H9 (cell line): ENCODE results near the gene KLF15. TPM values are rescaled to one million over a fixed set of nuclear protein-coding genes. Genes with fewer than 3 reads are reported as not detected.

Experiments used
- DNase-seq: peaks from one replicate; pipeline ENCODE4 v3.0.0-alpha.2; 2017
- H2AFZ ChIP-seq: one replicate; pipeline ENCODE4 v1.6.1; 2013; ENCODE audit warnings: mild to moderate bottlenecking, low read length, control low read depth, moderate library complexity
- H2AK5ac ChIP-seq: 2 replicates; pipeline ENCODE4 v1.6.1; 2013; ENCODE audit warnings: low read length, control low read depth, mixed read lengths; ENCODE audit not compliant: insufficient read length
- H2BK120ac ChIP-seq: one replicate; pipeline ENCODE4 v1.6.1; 2013; ENCODE audit warnings: low read depth, mild to moderate bottlenecking, low read length, control low read depth, inconsistent platforms; ENCODE audit not compliant: poor library complexity, severe bottlenecking
- H2BK12ac ChIP-seq: 2 replicates; pipeline ENCODE4 v1.6.1; 2013; ENCODE audit warnings: low read length, control low read depth, mixed read lengths, low read depth; ENCODE audit not compliant: insufficient read length
- H2BK15ac ChIP-seq: 2 replicates; pipeline ENCODE4 v1.6.1; 2013; ENCODE audit warnings: low read depth, low read length, control low read depth
- H2BK20ac ChIP-seq: one replicate; pipeline ENCODE4 v1.6.1; 2013; ENCODE audit warnings: low read depth, mild to moderate bottlenecking, low read length, control low read depth, inconsistent platforms; ENCODE audit not compliant: poor library complexity, severe bottlenecking
- H2BK5ac ChIP-seq: 2 replicates; pipeline ENCODE4 v1.6.1; 2013; ENCODE audit warnings: low read length, control low read depth, mixed read lengths; ENCODE audit not compliant: insufficient read length
- H3K14ac ChIP-seq: 2 replicates; pipeline ENCODE4 v1.6.1; 2013; ENCODE audit warnings: low read length, control low read depth; ENCODE audit not compliant: insufficient read depth
- H3K18ac ChIP-seq: 2 replicates; pipeline ENCODE4 v1.6.1; 2013; ENCODE audit warnings: low read depth, mild to moderate bottlenecking, mixed read lengths, low read length, control low read depth; ENCODE audit not compliant: insufficient read length
- H3K23ac ChIP-seq: 2 replicates; pipeline ENCODE4 v1.6.1; 2013; ENCODE audit warnings: low read length, control low read depth, mixed read lengths, low read depth; ENCODE audit not compliant: insufficient read length
- H3K23me2 ChIP-seq: 2 replicates; pipeline ENCODE4 v1.6.1; 2013; ENCODE audit warnings: low read depth, mild to moderate bottlenecking, mixed read lengths, low read length, control low read depth; ENCODE audit not compliant: insufficient read length, poor library complexity, severe bottlenecking
- H3K27ac ChIP-seq: 2 replicates; pipeline ENCODE4 v1.5.1; 2013; ENCODE audit warnings: low read length, control low read depth, mixed read lengths, low read depth; ENCODE audit not compliant: insufficient read length
- H3K27me3 ChIP-seq: 2 replicates; pipeline ENCODE4 v1.6.1; 2013; ENCODE audit warnings: low read length, control low read depth, inconsistent platforms; ENCODE audit not compliant: insufficient read depth
- H3K4ac ChIP-seq: 2 replicates; pipeline ENCODE4 v1.6.1; 2013; ENCODE audit warnings: low read depth, mild to moderate bottlenecking, control low read depth, inconsistent platforms, low read length, moderate library complexity
- H3K4me1 ChIP-seq: 2 replicates; pipeline ENCODE4 v1.6.1; 2013; ENCODE audit warnings: low read length, control low read depth, inconsistent platforms; ENCODE audit not compliant: insufficient read depth
- H3K4me2 ChIP-seq: 2 replicates; pipeline ENCODE4 v1.6.1; 2013; ENCODE audit warnings: low read length, control low read depth, mixed read lengths; ENCODE audit not compliant: insufficient read length, insufficient read depth
- H3K56ac ChIP-seq: 2 replicates; pipeline ENCODE4 v1.6.1; 2013; ENCODE audit warnings: low read depth, mild to moderate bottlenecking, mixed read lengths, low read length, control low read depth; ENCODE audit not compliant: insufficient read length
- H3K79me1 ChIP-seq: 2 replicates; pipeline ENCODE4 v1.6.1; 2013; ENCODE audit warnings: low read depth, mild to moderate bottlenecking, moderate library complexity, low read length, control low read depth, inconsistent platforms; ENCODE audit not compliant: insufficient read depth, poor library complexity, severe bottlenecking
- H3K79me2 ChIP-seq: 2 replicates; pipeline ENCODE4 v1.6.1; 2013; ENCODE audit warnings: low read length, control low read depth, inconsistent platforms; ENCODE audit not compliant: insufficient read depth
- H3K9ac ChIP-seq: 2 replicates; pipeline ENCODE4 v1.6.1; 2013; ENCODE audit warnings: low read length, control low read depth, mixed read lengths; ENCODE audit not compliant: insufficient read length; ENCODE audit errors: extremely low read depth
- H3K9me3 ChIP-seq: one replicate; pipeline ENCODE4 v1.6.1; 2013; ENCODE audit warnings: low read depth, low read length, inconsistent platforms; ENCODE audit not compliant: control insufficient read depth
- H3T11ph ChIP-seq: one replicate; pipeline ENCODE4 v1.6.1; 2013; ENCODE audit warnings: mild to moderate bottlenecking, low read length, control low read depth, inconsistent platforms
- H4K20me1 ChIP-seq: one replicate; pipeline ENCODE4 v1.6.1; 2013; ENCODE audit not compliant: control insufficient read depth, insufficient read length, insufficient read depth
- H4K5ac ChIP-seq: 2 replicates; pipeline ENCODE4 v1.6.1; 2013; ENCODE audit warnings: low read depth, mild to moderate bottlenecking, mixed read lengths, low read length, control low read depth; ENCODE audit not compliant: insufficient read length
- H4K8ac ChIP-seq: replicated peaks from 2 replicates; pipeline ENCODE4 v1.6.1; 2013; ENCODE audit warnings: low read length, control low read depth, mixed read lengths, low read depth; ENCODE audit not compliant: insufficient read length
- H4K91ac ChIP-seq: 2 replicates; pipeline ENCODE4 v1.6.1; 2013; ENCODE audit warnings: low read depth, mild to moderate bottlenecking, moderate library complexity, mixed read lengths, low read length, control low read depth; ENCODE audit not compliant: insufficient read length
- H3K27ac Mint-ChIP-seq, 3 experiments: 2 replicates in 2 of 3; 3 replicates in 1 of 3; pipeline ENCODE4 v1.8.0; 2020 to 2021; ENCODE audit warnings: mixed read lengths in 3 of 3, mild to moderate bottlenecking in 1 of 3, moderate library complexity in 1 of 3
- H3K27me3 Mint-ChIP-seq: 2 replicates; pipeline ENCODE4 v1.8.0; 2021; ENCODE audit warnings: low read depth, mild to moderate bottlenecking, moderate library complexity, mixed read lengths
- H3K36me3 Mint-ChIP-seq, 3 experiments: 2 replicates in 2 of 3; 3 replicates in 1 of 3; pipeline ENCODE4 v1.8.0; 2020 to 2021; ENCODE audit warnings: low read depth in 3 of 3, mixed read lengths in 3 of 3; ENCODE audit not compliant: insufficient read depth in 1 of 3
- H3K4me1 Mint-ChIP-seq, 2 experiments: 2 replicates each; pipeline ENCODE4 v1.8.0; 2020; ENCODE audit warnings: mixed read lengths in 2 of 2
- H3K4me3 Mint-ChIP-seq, 2 experiments: 2 replicates in 1 of 2; 3 replicates in 1 of 2; pipeline ENCODE4 v1.8.0; 2020 to 2021; ENCODE audit warnings: mild to moderate bottlenecking in 2 of 2, mixed read lengths in 2 of 2, moderate library complexity in 1 of 2
- H3K9me3 Mint-ChIP-seq, 2 experiments: 2 replicates in 1 of 2; 3 replicates in 1 of 2; pipeline ENCODE4 v1.8.0; 2020; ENCODE audit warnings: mild to moderate bottlenecking in 2 of 2, mixed read lengths in 2 of 2, moderate library complexity in 1 of 2
- CTCF ChIP-seq: fragments of 200-600 bp; sonication (generic); conservative IDR thresholded peaks from 3 replicates; pipeline ENCODE4 v1.8.0; 2021; ENCODE audit warnings: antibody characterized with exemption, mild to moderate bottlenecking
- WGBS: extraction: QIAGEN DNeasy Blood & Tissue Kit; methylation state at CpG from one replicate; pipeline ENCODE4 v1.1.7; 2013; ENCODE audit warnings: missing lambda C conversion rate, low lambda C conversion rate, mixed read lengths; ENCODE audit not compliant: insufficient read length; ENCODE audit errors: extremely low coverage; 5-methylcytosine and 5-hydroxymethylcytosine counted together
- total RNA-seq: library from RNA; stranded (reverse); gene quantifications from 2 replicates; pipeline ENCODE4 v1.2.1, GENCODE V29; 2021

Gene KLF15
- total RNA-seq, 1 experiment from 2014 or later, result 10.8 TPM

GRCh38 chr3:126314305-126314789 is 42.9 kb downstream of the KLF15 start:
- no peaks in the 10 kb centered on the region; the same call in 1 of the 2 replicates for H3K4me1 ChIP-seq
- no peak overlapping the region for H2AK5ac ChIP-seq
- H3K27me3 ChIP-seq, result no peaks in the 10 kb centered on the region
- Mint-ChIP-seq H3K27ac (no peak overlapping the region), H3K36me3 (peaks cover 0 to 5% (median 2%) of the 10 kb centered on the region in 3 experiments; a peak in 3 of 7 replicates), H3K27me3 (peaks cover 15% of the 10 kb centered on the region), H3K4me3 (no peak overlapping the region), H3K9me3 (peaks cover 11% of the 10 kb centered on the region in 2 experiments), H3K4me1 (peaks cover 14 to 18% of the 10 kb centered on the region in 2 experiments)
- no peak overlapping the region for H2BK15ac ChIP-seq
- H3K23ac ChIP-seq, result no peak overlapping the region
- no peak overlapping the region for H3K9ac ChIP-seq
- H2AFZ ChIP-seq, result no peak overlapping the region
- no peaks in the 10 kb centered on the region for H3K79me2 ChIP-seq
- no peak overlapping the region for H2BK5ac ChIP-seq
- H4K91ac ChIP-seq, result no peak overlapping the region
- TF ChIP-seq CTCF, result no peak
- no peaks in the 10 kb centered on the region for H3K23me2 ChIP-seq
- no peaks in the 10 kb centered on the region for H4K20me1 ChIP-seq
- H2BK120ac ChIP-seq, result no peak overlapping the region
- H4K5ac ChIP-seq, result no peak overlapping the region
- H3K14ac ChIP-seq, result no peak overlapping the region
- no peak overlapping the region for H3K18ac ChIP-seq
- no peak overlapping the region for H3K27ac ChIP-seq
- H3T11ph ChIP-seq, result no peak overlapping the region
- H3K56ac ChIP-seq, result no peak overlapping the region
- no peak overlapping the region for H2BK12ac ChIP-seq
- no peak overlapping the region for H4K8ac ChIP-seq
- no peaks in the 10 kb centered on the region for H3K79me1 ChIP-seq
- H3K9me3 ChIP-seq, result no peaks in the 10 kb centered on the region
- no CpG with 5 or more reads among the region's 4 CpGs for WGBS
- no peak overlapping the region for H3K4ac ChIP-seq
- peak; percentile 15 for DNase-seq
- H2BK20ac ChIP-seq, result no peak overlapping the region
- no peak overlapping the region for H3K4me2 ChIP-seq
